Stimulated activated CD4-positive, alpha-beta T cell treated with anti-CD3 and anti-CD28 coated beads, Interleukin-1b, Interleukin-23, amount 100 ng/mL, for 4 hours (primary cell): ENCODE data around the gene MUC16.
"Not testable (repeated sequence)": the region's sequence is repeated elsewhere in the genome, so short reads cannot be mapped to it uniquely, and the experiment has no call there.

Experiments
- DNase-seq, 2 donors: peaks; one replicate each; pipeline ENCODE4 v3.0.0-alpha.2; 2020; ENCODE audit warnings: low read depth in 2 of 2

MUC16 gene

DNA sequence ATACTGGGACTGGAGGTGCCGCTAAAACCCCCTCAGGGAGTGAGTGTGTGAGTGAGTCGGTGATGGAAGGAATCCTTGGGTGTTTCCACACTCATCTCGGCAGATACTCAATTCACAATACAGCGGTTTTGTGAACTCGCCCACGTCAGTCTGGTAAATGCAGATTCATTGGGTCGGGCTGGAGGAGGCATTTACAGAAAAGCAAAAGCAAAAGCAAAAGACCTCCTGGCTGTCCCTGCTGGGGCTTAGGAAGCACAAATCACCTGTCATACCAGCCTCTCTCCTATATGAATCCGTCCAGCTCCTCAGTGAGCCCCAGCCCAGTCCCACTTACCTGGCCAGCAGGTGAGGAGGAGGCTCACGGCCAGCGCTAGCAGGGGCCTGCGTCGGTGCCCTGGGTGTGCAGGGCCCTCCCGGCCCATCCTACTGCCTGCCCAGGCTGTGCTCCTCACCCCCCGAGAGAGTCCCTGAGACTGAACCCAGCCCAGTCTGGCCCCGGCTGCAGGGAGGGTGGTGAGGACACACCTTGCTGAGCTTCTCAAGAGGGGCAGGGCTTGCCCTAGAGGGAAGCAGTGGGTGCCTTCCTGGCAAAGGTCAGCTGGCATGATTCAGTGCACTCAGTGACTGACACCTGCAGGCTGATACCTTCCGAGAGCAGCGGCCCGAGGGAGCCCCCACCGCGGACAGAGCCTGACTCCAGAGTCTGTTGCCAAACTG lies at the start of gene MUC16:
TSS of gene MUC16 (minus strand) at position 475 of the 717 bp plus-strand sequence.
- no peak for DNase-seq

GRCh38 chr19:9058905-9059667 lies 48.9 kb upstream of the MUC16 start:
- no peak for DNase-seq

- DNase-seq, result no peak
Observed at GRCh38 chr19:9057505-9058258, 47.5 kb upstream of the MUC16 start.

GRCh38 chr19:9056131-9056530 lies 45.9 kb upstream of the MUC16 start:
- DNase-seq, result not testable (repeated sequence)

GRCh38 chr19:9054765-9055164 lies 44.6 kb upstream of the MUC16 start:
- no peak for DNase-seq

- DNase-seq, result no peak
Observed at GRCh38 chr19:9054207-9054606, 44.0 kb upstream of the MUC16 start.

DNA sequence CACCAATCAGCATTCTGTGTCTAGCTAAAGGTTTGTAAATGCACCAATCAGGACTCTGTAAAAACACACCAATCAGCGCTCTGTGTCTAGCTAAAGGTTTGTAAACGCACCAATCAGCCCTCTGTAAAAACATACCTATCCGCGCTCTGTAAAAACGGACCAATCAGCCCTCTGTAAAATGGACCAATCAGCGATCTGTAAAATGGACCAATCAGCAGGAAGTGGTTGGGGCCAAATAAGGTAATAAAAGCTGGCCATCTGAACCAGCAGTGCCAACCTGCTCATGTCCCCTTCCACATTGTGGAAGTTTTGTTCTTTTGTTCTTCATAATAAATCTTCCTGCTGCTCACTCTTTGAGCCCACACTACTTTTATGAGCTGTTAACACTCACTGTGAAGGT lies 43.5 kb upstream of the MUC16 start:
- not testable (repeated sequence) for DNase-seq

DNA sequence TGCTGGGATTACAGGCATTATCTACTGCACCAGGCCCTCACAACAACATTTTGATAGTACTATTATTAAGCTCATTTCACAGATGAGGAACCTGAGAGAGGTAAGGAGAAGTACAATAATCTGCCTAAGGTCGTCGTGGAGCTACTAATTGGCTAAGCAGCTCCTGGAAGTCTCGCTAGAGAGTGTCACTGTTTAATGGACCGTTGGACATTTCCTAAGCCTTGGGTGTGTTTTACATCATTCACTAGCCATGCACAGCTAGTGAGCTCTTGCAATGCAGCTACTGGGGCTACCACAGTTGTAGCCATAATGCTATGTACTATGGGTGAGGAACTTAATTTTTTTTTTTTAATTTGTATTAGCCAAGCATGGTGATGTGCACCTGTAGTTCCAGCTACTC lies 42.7 kb upstream of the MUC16 start:
- no peak for DNase-seq

DNA sequence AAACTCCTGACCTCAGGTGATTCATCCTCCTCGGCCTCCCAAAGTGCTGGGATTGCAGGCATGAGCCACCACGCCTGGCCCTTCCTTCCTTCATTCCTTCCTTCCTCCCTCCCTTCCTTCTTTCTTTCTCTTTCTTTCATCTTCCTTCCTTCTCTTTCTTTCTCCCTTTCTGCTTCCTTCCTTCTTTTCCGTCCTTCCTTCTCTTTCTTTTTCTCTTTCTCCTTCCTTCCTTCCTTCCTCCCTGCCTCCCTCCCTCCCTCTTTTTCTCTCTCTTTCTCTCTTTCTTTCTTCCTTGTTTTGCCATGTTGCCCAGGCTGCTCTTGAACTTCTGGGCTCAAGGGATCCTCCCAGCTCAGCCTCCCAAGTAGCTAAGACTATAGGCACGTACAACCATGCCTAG lies 36.5 kb upstream of the MUC16 start:
- no peak for DNase-seq

GRCh38 chr19:9044449-9044848 lies 34.2 kb upstream of the MUC16 start:
- no peak for DNase-seq

GRCh38 chr19:9043524-9043923 lies 33.3 kb upstream of the MUC16 start:
- DNase-seq, result no peak

GRCh38 chr19:9041023-9041422 lies 30.8 kb upstream of the MUC16 start:
- no peak for DNase-seq

- no peak for DNase-seq
Observed at GRCh38 chr19:9040131-9040530, 29.9 kb upstream of the MUC16 start.

DNA sequence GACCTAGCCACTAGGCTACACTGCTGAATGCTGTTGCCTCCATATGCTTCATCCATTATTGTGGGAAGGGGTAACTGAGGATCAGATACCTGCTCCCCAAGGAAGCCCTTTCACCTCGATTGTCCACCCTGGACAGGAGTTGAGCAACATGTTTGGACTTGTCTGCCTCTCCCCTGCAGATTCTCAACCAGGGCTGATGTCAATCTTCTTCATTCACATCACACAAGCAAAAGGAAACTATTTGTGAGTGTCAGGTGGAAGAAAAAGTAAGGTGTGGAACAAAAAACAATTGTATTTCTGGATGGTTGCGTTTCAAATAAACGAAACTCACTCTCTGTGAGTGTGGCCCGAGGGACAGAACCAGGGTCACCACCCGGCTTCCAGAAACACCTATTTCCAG lies 29.5 kb upstream of the MUC16 start:
- DNase-seq, result no peak

DNA sequence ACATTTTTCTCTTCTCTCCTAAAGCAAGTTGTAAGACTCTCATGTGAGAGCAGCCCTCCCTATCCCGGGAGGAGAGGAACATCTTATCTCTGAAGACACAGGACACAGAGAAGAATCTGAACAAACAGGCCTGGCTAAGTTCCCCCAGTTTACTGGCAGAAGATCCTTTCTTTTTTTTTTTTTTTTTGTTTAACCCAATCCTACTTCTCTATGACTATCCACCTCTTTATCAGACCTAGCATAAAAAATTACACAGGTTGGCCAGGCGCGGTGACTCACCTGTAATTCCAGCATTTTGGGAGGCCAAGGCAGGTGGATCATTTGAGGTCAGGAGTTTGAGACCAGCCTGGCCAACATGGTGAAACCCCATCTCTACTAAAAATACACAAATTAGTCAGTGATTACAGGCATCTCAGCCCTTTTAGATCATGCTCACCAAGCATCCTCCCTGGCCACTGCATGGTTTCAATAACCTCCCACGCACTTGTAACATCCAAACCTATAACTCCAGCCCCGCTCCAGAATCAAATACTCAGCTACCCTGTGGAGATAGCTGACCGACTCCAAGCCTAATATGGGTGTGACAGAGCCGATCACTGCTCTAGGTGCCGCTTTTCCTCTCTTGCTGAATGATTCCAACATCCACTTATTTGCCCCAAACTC lies 27.3 kb upstream of the MUC16 start:
- no peak for DNase-seq

DNA sequence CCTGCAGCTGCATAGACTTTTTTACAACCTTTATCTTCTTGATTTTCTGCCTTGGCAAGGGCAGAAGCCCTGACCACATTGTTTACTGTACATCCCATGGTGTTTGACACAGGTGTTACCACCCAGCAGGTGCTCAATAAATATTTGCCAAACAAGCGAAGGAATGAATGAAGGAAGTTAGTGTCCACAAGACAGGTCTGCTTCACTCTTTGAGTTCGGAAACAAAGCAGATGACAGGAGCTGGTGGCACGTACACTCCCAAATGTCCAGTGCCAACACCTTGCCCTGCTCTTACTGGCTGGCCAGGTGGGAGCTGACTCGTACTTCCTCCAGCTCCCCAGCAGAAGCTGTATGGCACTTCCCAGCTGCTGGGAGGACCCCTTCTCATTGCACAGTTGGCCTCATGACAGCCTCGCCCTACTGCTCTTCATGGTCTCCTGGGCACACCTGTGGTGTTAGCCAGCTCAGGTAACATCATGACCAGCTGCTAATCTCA lies 22.0 kb upstream of the MUC16 start:
- DNase-seq, result no peak

- DNase-seq, result no peak
Observed at GRCh38 chr19:9018163-9018875, 8.1 kb upstream of the MUC16 start.

DNA sequence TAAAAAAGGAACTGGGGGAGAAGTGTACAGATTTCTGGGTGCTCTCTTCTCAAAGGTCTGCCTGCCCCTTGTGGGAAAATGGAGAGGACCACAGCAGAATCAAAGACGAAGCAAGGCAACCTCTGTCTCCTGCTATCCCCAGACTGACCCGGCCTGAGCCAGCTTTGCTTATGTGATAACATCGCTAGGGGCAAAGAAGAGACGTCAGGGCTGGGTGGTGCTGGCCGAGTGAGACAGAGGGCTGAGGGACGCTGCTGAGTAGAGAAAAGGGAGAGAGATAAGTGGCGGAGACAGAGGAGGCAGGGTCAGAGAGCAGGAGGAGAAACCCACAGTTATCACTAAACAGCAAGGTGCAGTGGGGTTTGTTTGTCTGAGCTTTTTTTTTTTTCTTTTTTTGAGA lies 4.6 kb upstream of the MUC16 start:
- DNase-seq, result no peak

GRCh38 chr19:9013988-9014387 lies 3.8 kb upstream of the MUC16 start:
- no peak for DNase-seq

GRCh38 chr19:9011875-9012274 lies 1.7 kb upstream of the MUC16 start:
- no peak for DNase-seq

- no peak for DNase-seq
Observed at GRCh38 chr19:9010693-9011092, 484 bp upstream of the MUC16 start.
